LNCaP clone FGC (cell line): ENCODE data around the gene GBP1.

Experiments
- DNase-seq: peaks from one replicate; pipeline ENCODE4 v3.0.0-alpha.2; 2011; ENCODE audit warnings: low read depth
- H3K4me3 ChIP-seq: 2 replicates; pipeline ENCODE4 v1.5.1; 2011; ENCODE audit warnings: mild to moderate bottlenecking, low read depth, low read length, control low read depth
- TF ChIP-seq, protein P1 (sequence below): IDR thresholded peaks from 2 replicates; pipeline ENCODE4 v1.5.1; 2012; ENCODE audit warnings: mild to moderate bottlenecking; ENCODE audit not compliant: control insufficient read depth, insufficient read depth; ENCODE audit errors: extremely low read depth

Gene GBP1

DNA sequence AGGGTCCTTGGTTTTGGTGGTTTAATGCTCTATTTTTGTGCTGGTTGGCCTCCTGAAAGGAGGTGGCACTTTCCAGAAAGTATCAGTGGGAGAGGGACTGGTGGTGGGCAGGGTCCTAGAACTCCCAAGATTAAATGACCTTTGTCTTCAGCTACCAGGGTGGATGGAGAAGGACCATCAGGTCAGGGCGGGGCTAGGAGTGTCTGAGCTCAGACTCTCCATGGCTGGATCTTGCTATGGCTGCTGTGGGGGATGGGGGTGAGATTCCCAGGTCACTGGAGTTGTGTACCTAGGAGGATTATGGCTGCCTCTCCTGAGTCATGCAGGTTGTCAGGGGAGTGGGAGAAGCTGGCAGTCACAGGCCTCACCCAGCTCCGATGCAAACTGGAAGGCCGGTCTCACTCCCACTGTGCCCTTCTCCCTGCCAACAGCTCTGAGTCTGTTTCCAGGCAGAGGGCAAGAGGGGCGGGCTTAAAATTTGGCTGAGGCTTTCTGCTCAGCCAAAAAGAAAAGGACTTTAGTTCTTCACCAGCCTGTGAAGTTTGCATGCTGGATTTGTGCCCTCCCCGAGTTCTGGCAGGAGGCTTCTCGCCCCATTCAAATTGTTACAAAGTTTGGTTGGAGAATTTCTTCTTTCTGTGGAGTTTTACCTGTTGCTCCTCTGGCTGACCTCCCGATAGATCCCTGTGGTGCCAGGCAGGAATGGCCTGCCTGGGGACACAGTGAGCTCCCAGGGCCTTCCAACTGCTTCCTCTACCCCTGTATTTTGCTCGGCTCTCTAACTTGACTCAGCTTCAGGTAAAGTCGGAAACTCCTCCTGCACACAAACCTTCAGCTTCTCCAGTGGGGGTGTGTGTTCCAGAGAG, 59.5 kb downstream of the GBP1 start:
- TF ChIP-seq, protein P1, sequence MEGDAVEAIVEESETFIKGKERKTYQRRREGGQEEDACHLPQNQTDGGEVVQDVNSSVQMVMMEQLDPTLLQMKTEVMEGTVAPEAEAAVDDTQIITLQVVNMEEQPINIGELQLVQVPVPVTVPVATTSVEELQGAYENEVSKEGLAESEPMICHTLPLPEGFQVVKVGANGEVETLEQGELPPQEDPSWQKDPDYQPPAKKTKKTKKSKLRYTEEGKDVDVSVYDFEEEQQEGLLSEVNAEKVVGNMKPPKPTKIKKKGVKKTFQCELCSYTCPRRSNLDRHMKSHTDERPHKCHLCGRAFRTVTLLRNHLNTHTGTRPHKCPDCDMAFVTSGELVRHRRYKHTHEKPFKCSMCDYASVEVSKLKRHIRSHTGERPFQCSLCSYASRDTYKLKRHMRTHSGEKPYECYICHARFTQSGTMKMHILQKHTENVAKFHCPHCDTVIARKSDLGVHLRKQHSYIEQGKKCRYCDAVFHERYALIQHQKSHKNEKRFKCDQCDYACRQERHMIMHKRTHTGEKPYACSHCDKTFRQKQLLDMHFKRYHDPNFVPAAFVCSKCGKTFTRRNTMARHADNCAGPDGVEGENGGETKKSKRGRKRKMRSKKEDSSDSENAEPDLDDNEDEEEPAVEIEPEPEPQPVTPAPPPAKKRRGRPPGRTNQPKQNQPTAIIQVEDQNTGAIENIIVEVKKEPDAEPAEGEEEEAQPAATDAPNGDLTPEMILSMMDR, result no peak
- no peak overlapping the region for H3K4me3 ChIP-seq
- DNase-seq, result no peak
